Measurements from ENCODE around the gene RNF224.

RNF224 gene

DNA sequence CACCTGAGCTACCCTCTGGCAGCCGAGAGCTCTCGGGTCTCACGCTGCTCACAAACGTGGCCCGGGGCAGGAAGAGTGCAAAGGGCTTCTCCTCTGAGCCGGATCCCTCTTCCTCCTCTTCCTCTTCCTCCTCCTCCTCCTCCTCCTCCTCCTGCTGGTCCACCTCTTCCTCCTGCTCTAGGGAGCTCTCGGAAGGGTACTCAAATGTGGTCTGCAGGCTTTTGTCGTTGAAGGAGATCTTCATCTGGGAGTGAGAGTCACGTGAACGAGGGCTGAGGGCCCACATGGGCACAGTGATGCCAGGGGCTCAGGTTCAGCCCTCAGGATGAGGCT, 34.9 kb upstream of the RNF224 start:
- H3K4me3 ChIP-seq (replicated peaks in 1 of 2; ENCODE audit: low read depth in 2 of 2, low read length in 2 of 2), result no peak overlapping the region
- no peak for TF ChIP-seq CTCF (IDR thresholded peaks at IDR 0.05; ENCODE audit: low read depth, low read length)
- DNase-seq (ENCODE audit: low read depth in 2 of 2), result no peak

- no peak for DNase-seq (ENCODE audit: low read depth in 2 of 2)
- no peak overlapping the region for H3K4me3 ChIP-seq (replicated peaks in 1 of 2; ENCODE audit: low read depth in 2 of 2, low read length in 2 of 2)
- TF ChIP-seq CTCF (IDR thresholded peaks at IDR 0.05; ENCODE audit: low read depth, low read length), result no peak
Measured at GRCh38 chr9:137192859-137193258, 34.4 kb upstream of the RNF224 start.

DNA sequence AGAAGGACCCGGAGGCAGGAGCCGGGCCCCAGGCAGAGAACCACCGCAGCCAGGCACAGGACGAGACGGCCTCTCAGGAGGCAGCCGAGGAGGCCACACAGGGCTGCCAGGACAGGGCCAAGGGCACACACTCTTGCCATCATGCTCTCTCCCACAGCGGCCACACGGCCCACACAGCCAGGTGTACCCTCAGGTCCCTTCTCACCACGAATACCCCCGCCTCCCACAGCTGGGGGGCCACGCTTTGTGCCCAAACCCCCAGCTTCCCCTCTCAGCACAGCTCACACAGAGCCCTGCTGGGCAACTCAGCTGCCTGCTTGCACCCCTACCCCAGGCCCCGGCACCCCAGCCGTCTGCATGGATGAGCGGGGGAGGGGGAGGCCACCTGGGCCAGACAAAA, 33.5 kb upstream of the RNF224 start:
- TF ChIP-seq CTCF (IDR thresholded peaks at IDR 0.05; ENCODE audit: low read depth, low read length), result no peak
- H3K4me3 ChIP-seq (replicated peaks in 1 of 2; ENCODE audit: low read depth in 2 of 2, low read length in 2 of 2), result no peak overlapping the region
- DNase-seq (ENCODE audit: low read depth in 2 of 2), result no peak

GRCh38 chr9:137194388-137194787, 32.9 kb upstream of the RNF224 start:
- TF ChIP-seq CTCF (IDR thresholded peaks at IDR 0.05; ENCODE audit: low read depth, low read length), result no peak
- H3K4me3 ChIP-seq (replicated peaks in 1 of 2; ENCODE audit: low read depth in 2 of 2, low read length in 2 of 2), result no peak overlapping the region
- DNase-seq (ENCODE audit: low read depth in 2 of 2), result no peak

- DNase-seq (ENCODE audit: low read depth in 2 of 2), result no peak
- no peak overlapping the region for H3K4me3 ChIP-seq (replicated peaks in 1 of 2; ENCODE audit: low read depth in 2 of 2, low read length in 2 of 2)
- TF ChIP-seq CTCF (IDR thresholded peaks at IDR 0.05; ENCODE audit: low read depth, low read length), result no peak
Measured at GRCh38 chr9:137194909-137195308, 32.4 kb upstream of the RNF224 start.

GRCh38 chr9:137195525-137196220, 31.6 kb upstream of the RNF224 start:
- DNase-seq (ENCODE audit: low read depth in 2 of 2), result no peak
- H3K4me3 ChIP-seq (replicated peaks in 1 of 2; ENCODE audit: low read depth in 2 of 2, low read length in 2 of 2), result no peak overlapping the region
- no peak for TF ChIP-seq CTCF (IDR thresholded peaks at IDR 0.05; ENCODE audit: low read depth, low read length)

Measured in cardiac fibroblast (primary cell).